RWPE2 (cell line): Measurements from ENCODE around the gene KRTAP17-1.
A peak's percentile ranks its signal among the peaks of the same experiment; 100 is the strongest.

Experiments used
- ATAC-seq: fragments of 200-7000 bp; cut with Tn5 transposase; 3 replicates; pipeline ENCODE4 v1.9.1; 2021; ENCODE audit warnings: low read depth
- DNase-seq: peaks from one replicate; pipeline ENCODE4 v3.0.0-alpha.2; 2020; ENCODE audit warnings: low spot score
- H3K27ac ChIP-seq: fragments of 450-650 bp; 2 replicates; pipeline ENCODE4 v1.5.1; 2017; ENCODE audit warnings: mild to moderate bottlenecking; ENCODE audit not compliant: poor library complexity, severe bottlenecking
- H3K27me3 ChIP-seq: fragments of 250-450 bp; sonication (Bioruptor Pico); 2 replicates; pipeline ENCODE4 v1.5.1; 2021; ENCODE audit warnings: mild to moderate bottlenecking, moderate library complexity; ENCODE audit not compliant: insufficient read depth, poor library complexity, severe bottlenecking
- H3K36me3 ChIP-seq: fragments of 250-450 bp; sonication (Bioruptor Pico); 2 replicates; pipeline ENCODE4 v1.5.1; 2020; ENCODE audit warnings: low read depth, mild to moderate bottlenecking, moderate library complexity
- H3K4me1 ChIP-seq: fragments of 250-450 bp; sonication (Bioruptor Pico); 2 replicates; pipeline ENCODE4 v1.5.1; 2021; ENCODE audit warnings: mild to moderate bottlenecking, moderate library complexity; ENCODE audit not compliant: insufficient read depth, poor library complexity, severe bottlenecking
- H3K4me3 ChIP-seq: fragments of 250-450 bp; sonication (Bioruptor Pico); 2 replicates; pipeline ENCODE4 v1.5.1; 2021; ENCODE audit warnings: mild to moderate bottlenecking, moderate library complexity; ENCODE audit not compliant: severe bottlenecking
- H3K9me3 ChIP-seq: fragments of 250-450 bp; sonication (Bioruptor Pico); 2 replicates; pipeline ENCODE4 v1.5.1; 2021; ENCODE audit warnings: mild to moderate bottlenecking, moderate library complexity; ENCODE audit not compliant: severe bottlenecking
- TF ChIP-seq, protein P1 (sequence below): fragments of 450-650 bp; IDR thresholded peaks from one replicate; pipeline ENCODE4 v1.5.1; 2017; ENCODE audit warnings: mild to moderate bottlenecking, moderate library complexity; ENCODE audit not compliant: poor library complexity, severe bottlenecking

KRTAP17-1 gene

GRCh38 chr17:41339571-41340172, 24.2 kb upstream of the KRTAP17-1 start:
- Histone ChIP-seq H3K9me3 (no peaks in the 10 kb centered on the region), H3K27ac (no peak overlapping the region), H3K27me3 (no peaks in the 10 kb centered on the region), H3K4me1 (peaks cover 14% of the 10 kb centered on the region), H3K4me3 (no peak overlapping the region), H3K36me3 (no peaks in the 10 kb centered on the region)
- DNase-seq (no peak), ATAC-seq (no peak)
- TF ChIP-seq, protein P1, sequence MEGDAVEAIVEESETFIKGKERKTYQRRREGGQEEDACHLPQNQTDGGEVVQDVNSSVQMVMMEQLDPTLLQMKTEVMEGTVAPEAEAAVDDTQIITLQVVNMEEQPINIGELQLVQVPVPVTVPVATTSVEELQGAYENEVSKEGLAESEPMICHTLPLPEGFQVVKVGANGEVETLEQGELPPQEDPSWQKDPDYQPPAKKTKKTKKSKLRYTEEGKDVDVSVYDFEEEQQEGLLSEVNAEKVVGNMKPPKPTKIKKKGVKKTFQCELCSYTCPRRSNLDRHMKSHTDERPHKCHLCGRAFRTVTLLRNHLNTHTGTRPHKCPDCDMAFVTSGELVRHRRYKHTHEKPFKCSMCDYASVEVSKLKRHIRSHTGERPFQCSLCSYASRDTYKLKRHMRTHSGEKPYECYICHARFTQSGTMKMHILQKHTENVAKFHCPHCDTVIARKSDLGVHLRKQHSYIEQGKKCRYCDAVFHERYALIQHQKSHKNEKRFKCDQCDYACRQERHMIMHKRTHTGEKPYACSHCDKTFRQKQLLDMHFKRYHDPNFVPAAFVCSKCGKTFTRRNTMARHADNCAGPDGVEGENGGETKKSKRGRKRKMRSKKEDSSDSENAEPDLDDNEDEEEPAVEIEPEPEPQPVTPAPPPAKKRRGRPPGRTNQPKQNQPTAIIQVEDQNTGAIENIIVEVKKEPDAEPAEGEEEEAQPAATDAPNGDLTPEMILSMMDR, result no peak

DNA sequence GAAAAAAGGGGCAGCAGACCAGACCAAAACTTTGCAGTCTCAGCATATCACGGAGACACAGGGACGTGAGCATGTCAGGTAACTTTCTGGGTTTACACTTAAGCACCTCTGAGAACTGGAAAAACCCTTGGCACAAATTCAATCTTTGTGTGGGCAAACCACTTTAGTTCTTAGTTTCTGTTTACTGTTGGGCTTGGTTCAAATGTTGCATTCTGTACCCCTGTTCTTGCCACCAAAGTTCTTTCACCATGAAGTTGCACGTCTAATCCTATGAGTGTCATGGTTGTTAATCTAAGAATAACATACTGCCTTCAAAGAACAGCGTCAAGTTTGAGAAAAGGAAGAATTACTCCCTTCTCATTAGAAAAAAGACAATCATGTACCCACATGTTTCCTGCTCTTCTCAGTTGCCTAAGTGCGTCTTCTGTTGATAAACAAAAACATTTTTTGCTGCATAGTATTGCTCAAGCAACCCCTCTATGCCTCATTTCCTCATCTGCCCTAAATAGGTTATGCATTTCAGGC, 23.5 kb upstream of the KRTAP17-1 start:
- ATAC-seq (peak; percentile 10; the same call in 1 of the 3 replicates), DNase-seq (no peak)
- Histone ChIP-seq H3K4me1 (peaks cover 14% of the 10 kb centered on the region), H3K4me3 (no peak overlapping the region), H3K9me3 (no peaks in the 10 kb centered on the region), H3K27ac (no peak overlapping the region), H3K27me3 (no peaks in the 10 kb centered on the region), H3K36me3 (no peaks in the 10 kb centered on the region)
- TF ChIP-seq, protein P1, result no peak

DNA sequence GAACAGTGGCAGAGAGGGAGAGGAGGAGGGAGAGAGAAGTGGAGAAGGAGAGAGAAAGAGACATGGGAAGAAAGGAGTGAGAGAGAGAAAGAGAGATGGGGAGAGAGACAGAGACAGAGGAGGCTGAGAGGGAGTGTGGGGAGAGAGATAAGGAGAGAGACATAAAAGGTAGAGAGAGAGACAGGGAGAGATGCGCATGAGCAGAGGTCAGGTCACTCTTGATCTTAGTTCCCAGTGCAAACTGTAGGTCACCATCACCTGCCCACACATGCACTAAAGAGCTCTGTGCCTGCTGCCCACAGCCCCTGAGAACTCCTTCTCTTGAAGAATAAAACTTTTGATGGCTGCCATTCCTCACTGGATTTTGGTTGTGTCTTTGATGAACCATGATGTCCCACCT, 20.2 kb upstream of the KRTAP17-1 start:
- ATAC-seq (no peak), DNase-seq (no peak)
- peaks cover 14% of the 10 kb centered on the region for H3K4me1 ChIP-seq
- H3K27ac ChIP-seq, result no peak overlapping the region
- H3K36me3 ChIP-seq, result no peaks in the 10 kb centered on the region
- no peak overlapping the region for H3K4me3 ChIP-seq
- no peaks in the 10 kb centered on the region for H3K9me3 ChIP-seq
- no peaks in the 10 kb centered on the region for H3K27me3 ChIP-seq
- TF ChIP-seq, protein P1, result no peak

DNA sequence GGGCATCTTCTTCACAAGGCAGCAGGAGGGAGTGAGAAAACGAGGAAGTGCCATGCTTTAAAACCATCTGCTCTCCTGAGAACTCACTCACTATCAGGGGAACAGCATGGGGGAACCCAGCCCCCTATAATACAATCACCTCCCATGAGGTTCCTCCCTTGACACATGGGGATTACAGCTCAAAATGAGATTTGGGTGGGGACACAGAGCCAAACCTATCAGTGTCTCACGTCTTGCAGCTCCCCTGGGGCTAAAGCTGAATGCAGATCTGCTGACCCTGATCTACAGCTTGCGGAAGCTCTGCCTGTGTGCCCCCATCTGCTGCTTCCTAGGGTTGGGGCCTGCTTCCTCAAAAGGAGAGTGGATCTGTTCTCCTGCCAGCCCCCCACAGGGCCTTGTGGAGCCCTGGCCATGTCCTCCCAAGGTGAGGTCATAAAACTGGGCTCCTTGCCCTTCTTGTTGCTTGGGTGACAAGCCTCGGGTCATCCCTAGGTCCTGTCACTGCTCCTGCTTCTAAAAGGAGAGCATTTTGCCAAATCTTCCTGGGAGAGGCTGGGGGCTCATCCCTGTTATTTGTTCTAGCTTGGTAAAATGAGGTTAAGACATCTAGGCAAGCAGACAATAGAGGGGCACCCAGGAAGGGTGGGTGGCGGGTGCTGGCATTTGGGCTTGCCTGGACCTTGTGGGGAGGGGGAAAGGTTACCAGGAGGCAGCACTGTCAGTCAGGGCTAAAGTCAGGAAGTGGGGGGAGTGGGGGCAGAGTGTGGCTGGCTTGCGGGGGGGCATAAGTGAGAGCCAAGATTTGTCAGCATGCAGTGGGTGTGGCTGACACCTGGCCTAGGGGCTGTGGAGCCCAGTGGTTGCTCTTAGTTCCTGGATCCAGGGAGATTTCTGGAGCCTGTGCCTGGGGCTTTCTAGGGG, 19.1 kb upstream of the KRTAP17-1 start:
- Histone ChIP-seq H3K27me3 (no peaks in the 10 kb centered on the region), H3K4me3 (no peak overlapping the region), H3K27ac (no peak overlapping the region), H3K4me1 (peaks cover 13% of the 10 kb centered on the region), H3K9me3 (no peaks in the 10 kb centered on the region), H3K36me3 (no peaks in the 10 kb centered on the region)
- TF ChIP-seq, protein P1, result no peak
- ATAC-seq, result no peak
- DNase-seq, result no peak

DNA sequence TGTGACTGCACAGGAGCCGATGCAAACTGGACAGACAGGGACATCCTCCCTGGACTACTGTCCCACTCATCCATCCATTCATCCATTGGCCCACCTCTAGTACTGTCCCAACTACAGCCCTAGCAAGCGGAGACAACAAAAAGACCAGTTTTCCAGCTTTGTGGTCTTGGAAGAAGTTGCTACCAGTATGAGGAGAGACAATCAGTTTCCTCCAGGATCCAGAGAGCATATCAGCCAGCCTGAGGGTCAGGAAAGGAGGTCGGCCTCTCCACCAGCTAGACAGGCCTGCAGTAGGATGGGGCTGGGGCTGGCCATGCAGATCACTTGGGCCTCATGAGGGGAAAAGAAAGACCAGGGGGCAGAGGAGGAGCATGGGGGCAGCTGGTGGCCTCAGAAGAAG, 18.3 kb upstream of the KRTAP17-1 start:
- Histone ChIP-seq H3K27ac (no peak overlapping the region), H3K4me3 (no peak overlapping the region), H3K4me1 (peaks cover 5% of the 10 kb centered on the region), H3K27me3 (no peaks in the 10 kb centered on the region), H3K9me3 (no peaks in the 10 kb centered on the region), H3K36me3 (no peaks in the 10 kb centered on the region)
- TF ChIP-seq, protein P1, result no peak
- DNase-seq (no peak), ATAC-seq (no peak)
